HG02943 (cell line): ENCODE data around the gene LRRC4.

ENCODE experiments used
- ATAC-seq: cut with Tn5 transposase; IDR thresholded peaks from one replicate; pipeline ENCODE4 v1.9.1; 2021; ENCODE audit warnings: mild to moderate bottlenecking, low read depth, moderate library complexity; ENCODE audit not compliant: unreplicated experiment

The LRRC4 gene

DNA sequence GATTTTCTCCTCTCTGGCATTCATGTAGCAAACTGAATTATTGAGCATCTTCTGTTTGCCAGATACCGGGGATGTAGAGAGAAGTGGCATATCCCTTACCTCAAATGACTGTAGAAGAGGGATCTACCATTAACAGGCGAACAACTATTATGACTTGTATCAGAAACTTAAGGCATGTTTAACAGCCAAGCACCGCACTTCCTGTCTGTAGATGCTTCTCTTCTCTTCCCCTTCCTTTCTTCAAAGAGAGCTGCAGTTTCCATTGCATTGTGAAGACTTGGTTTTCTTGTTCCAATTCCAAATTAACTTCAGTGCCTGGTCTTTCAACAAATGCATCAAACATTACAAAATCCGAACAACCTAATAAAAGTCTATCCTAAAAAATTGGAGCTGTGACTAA lies 49.3 kb downstream of the LRRC4 start:
- ATAC-seq: no peak

DNA sequence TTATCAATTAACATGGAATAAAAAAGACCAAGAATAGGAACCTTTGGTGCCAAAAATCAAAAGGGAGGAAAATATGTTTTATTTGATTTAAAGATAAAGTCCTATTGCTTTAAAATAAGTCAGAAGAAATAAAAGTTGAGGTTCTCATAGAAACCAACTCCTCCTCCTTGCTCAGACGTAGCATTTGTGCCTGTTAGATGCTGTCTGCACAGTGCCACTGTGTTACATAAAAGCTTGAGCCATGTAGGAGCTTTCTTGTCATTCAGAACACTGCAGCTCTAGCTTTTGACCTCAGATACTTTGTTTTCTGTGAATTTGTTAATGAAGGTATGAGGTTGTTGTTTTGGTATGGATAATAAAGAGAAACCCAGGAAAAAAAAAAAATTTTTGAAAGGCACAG lies 50.3 kb downstream of the LRRC4 start:
- no peak for ATAC-seq

DNA sequence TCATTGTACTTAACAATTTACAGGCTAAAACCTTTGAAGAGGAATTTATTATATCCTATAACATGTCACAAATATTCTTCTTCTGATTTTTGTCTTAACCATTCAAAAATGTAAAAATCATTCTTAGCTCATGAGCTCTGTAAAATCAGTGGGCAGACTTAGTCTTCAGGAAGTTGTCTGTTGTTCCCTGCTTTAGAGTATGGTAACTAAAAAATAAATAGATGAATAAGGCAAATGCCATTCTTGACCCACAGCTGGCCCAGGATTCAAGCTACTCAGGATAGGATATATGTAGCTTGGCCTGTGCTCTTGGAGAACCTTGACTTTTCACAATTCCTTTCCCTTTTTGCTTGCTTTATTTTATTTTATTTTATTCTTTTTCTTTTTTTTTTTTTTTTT lies 51.5 kb downstream of the LRRC4 start:
- no peak for ATAC-seq

DNA sequence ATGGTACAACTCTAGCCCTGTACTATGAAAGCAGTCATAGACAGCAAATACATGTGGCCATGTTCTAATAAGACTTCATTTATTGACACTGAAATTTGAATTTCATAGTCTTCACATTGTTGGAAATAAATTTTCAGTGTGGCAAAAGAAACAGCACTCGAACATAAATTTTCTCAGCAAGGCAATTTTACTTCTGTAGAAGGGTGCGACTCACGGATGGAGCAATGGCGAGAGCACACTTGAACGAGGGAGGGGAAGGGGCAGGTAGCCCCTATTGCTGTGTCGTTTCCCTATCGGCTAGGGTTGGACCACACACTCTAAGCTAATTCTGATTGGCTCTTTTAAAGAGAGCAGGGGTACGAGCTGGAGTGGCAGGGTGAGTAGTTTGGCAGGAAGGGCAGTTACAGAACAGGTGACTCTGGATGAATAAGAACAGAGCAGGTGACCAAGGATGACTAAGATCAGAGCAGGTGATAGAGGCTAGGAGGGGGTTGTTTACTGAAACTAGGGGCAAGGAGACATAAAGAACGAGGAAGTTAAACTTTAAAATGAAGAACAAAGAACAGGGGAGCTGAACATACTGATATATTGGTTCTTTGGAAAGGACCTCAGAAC lies 52.0 kb downstream of the LRRC4 start:
- ATAC-seq: no peak

DNA sequence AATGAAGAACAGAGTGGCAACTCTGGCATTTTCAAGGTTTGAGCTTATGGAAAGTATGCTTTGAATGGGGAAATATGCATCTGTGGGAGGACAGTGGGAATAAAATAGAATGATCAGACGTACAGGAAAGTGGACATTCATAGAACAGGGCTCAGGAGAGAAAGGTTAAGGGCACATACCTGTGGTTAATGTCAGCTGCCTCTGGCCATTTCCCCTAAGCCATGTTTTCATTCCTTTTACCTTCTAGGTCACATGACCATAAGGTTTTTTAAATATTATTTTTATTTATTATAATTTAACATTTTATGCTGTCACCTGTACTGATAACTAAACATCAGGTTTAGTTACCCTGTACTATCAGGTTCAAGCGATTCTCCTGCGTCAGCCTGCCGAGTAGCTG lies 52.8 kb downstream of the LRRC4 start:
- no peak for ATAC-seq
